A549 treated with ZK216348 at 1 μM for 4 hours (cell line): Measurements from ENCODE around the gene RAD9A. TPM values are rescaled to one million over a fixed set of nuclear protein-coding genes. Genes with fewer than 3 reads are reported as not detected.

Source experiments
- total RNA-seq: library from RNA; stranded (reverse); fragments of 200-300 nt; extraction: Qiagen RNA extraction; gene quantifications from 5 replicates; pipeline ENCODE4 v1.2.3, GENCODE V29; 2022; ENCODE audit warnings: low read depth

RAD9A gene
- 19.5 to 36.8 TPM (median 32.0 TPM) in 5 replicates for total RNA-seq

DNA sequence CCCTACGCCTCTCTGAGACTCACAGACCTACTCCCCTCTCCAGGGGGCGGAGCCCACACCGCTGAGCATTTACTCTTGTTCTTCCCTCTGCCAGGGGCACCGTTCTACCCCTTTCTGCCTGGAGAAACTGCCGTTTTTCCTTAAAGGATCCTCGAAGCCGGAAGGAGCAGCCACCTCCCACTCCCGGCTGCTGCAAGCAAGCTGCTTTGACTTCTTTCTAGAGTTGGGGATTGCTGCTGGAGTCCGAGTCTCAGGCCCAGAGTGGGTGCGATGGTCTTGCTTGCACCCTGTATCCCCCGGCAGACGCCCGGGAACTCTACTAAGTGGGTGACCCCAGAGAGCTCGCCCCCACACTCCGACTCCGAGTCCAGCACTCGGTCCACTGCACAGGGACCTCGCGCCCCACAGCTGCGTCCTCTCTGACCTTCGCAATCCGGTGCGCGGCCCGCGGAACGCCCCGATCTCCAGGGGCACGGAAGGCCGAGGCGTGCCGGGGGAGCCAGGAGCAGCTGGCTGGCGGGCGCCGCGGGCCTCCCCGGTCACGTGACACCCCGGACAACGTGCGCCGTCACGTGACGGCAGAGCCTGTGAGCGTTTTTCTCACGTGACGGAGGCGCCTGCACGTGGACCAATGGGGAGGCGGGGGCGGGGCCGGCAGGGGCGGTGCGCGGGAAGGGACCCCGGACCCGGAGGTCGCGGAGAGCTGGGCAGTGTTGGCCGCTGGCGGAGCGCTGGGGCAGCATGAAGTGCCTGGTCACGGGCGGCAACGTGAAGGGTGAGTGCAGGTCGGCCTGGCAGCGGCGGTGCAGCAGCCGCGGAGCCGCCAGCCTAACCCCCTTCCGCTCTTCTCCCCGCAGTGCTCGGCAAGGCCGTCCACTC is at the start of gene RAD9A:
RAD9A (plus strand) TSS at position 683 of the 879 bp plus-strand sequence; CDS start at position 742, 59 bp downstream.

DNA sequence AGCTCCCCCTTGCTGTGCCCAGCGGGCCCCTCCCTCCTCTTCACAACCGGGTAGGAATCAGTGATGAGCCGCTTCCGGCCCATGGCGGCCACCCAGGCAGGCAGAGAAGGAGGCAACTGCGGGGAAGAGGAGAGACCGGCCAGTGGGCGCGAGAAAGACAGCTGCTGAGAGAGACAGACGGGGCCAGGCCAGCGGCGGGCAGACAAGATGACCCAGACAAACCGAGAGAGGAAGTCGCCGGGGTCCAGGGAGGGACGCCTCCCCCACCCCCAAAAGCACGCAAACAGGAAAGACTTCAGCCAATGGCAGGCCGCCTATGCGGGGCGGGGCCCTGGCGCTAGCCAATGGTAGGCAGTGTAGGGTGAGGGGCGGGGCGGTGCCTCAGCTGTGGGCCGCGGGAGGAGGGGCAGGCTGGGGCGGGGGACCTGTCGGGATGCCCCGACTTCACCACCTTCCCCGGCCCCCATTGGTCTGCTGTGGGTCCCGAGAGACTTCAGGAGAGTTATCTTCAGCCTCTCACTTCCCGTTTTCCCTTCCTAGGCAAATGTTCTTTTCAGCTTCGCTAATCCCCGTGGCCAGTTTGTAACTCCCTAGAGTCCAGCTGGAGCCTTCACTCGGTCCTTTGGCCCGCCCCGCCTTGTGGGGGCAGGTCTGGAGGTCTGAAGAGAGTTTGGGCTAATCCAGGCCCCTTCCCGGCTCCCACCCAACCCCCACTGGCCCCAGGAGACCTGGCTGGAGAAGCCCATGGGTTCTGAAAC is 38.3 kb upstream of the RAD9A start, which contains the start of gene POLD4:
POLD4 (minus strand) TSS at position 230 of the 758 bp plus-strand sequence; CDS start at position 83, 147 bp downstream.

DNA sequence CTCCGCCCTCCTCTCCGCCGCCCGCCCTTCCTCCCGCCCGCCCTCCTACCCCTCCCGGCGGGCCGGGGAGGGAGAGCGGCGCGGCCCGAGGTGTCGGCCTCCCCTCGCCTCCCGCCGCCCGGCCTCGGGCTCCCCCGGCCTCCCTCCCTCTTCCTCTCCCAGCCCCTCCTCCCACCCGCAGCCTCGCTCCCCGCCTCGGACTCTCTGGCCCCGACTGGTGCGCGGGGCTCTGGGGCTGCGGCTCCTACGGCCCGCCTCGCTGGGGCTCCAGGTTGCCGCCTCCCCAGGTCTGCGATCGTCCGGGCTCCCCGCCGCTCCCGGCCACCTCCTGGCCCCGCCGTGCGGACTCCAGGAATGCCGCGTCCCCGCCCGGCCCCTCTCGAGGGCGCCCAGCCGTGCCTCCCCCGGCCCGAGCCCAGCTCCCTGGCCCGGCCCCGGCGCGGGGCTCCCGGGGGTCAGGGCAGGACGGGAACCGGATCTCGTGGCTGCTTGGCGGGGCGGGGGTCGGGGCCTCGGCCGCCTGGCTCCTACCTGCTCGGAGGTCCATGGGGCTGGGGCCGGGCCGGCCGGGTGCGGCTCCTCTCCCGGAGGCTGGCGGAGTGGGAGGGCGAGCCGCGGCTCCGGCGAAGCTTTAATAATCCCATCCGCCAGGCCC is 18.7 kb upstream of the RAD9A start, which contains the start of gene CLCF1:
CLCF1 (minus strand) TSS at position 606 of the 655 bp plus-strand sequence; CDS start at position 547, 59 bp downstream.

DNA sequence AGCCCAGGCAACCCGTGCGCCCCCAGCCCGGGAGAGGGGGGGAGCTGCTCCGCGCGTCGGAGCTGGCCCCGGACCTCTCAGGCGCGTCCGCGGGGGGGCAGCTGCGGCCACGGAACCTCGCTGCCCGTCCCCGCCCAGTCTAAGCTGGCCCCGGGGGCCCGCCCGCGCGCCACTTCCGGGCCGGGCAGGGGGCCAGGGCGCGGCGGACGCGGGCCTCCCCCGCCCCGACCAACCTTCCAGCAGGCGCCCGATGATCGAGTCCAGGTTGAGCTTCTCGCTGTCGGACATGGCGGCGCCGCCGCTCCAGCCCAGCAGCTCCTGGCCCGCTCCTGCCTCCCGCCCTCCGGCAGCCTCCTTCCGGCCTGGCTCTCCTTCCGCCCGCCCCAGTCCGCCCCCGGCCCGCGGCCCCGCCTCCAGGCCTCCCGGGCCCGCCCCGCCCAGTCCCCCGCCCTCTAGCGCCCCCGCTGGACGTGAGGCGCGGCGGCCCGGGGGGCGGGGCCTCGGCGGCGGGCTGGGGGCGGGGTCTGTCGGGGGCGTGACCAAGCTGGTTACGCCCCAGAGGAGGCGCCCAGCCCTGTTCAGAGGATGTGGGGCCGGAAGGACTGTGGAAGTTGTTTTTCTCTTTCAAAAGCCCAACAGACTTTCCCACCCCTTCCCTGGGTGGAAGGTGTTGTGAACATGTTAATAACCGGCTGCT is 9.9 kb downstream of the RAD9A start, which contains the start of gene PPP1CA:
PPP1CA (minus strand) TSS at position 364 of the 697 bp plus-strand sequence; CDS start at position 288, 76 bp downstream.

DNA sequence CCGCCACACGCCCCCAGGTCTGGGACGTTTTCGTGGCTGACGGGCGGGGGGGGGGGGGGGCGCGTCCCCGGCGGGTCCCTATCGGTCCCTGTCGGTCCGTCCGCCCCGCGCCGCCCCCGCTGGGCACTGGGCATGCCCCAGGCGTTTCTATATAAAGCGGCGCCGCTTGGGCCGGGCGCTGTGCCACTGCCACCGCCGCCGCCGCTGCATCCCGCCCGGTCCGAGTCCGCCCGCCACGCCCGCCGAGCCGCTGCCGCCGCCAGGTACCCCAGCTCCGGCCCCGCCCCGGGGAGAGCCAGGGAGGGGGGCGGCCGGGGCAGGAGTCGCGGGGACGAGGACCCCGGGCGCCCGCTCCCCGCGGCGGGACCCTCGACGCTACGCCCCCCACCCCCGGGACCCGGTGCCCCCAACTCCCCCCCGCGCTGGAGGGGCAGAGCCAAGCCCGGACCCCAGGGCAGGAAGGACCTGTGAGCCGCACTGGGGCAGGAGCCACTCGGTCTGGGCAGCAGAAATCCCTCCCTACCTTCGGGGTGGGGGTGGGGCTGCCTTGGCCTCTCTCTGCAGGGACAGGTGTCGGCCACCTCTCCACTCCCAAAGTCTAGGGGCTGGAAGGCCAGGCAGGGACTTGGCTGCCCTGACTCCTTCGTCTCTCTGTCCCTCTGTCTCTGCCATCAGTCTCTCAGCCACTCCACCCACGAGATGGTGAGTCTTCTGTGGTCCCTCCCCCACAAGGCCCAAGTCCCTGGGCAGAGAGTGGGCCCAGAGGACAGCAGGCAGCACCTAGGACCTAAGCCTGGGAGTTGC is 23.9 kb downstream of the RAD9A start, which contains the start of gene CARNS1:
CARNS1 (plus strand) TSS at position 178 of the 804 bp plus-strand sequence; CDS start at position 700, 522 bp downstream.

DNA sequence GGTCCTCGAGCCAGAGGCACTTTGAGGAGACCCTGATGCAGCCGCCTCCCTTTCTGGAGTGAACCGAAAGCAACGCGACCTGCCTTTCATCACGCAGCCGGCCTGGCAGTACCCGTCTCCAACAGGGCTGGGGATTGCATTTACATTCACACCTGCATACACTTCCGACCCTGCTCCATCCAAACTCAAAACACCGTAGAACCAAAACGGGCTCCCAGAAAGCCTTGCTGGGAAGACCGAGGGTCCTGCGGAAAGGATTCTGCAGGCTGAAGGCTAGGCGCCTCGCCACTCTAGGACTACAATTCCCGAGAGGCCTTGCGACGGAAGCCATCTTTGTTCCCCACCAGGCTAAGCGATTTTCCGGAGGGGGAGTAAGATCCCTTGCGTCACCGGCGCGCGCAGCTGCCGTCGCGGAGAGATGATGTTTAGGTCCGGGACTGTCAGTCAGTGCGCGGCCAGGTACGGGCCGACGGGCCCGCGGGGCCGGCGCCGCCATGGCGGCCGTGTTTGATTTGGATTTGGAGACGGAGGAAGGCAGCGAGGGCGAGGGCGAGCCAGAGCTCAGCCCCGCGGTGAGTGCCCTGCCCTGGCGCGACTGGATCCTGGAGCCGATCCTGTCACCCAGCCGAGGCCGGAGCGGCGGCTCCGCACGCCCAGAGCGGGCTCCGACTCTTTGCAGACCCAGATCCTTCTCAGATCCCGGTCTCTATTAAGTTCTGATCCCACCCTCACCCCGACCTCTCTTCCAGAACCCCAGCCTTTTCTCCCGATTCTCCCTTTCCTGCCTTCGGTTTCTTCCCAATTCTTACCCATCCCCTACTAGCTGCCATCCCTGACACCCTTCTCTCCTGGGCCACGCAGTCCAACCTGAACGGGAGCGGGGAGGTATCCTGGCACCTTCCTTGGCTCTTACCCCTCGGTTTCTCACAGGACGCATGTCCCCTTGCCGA is 36.5 kb downstream of the RAD9A start, which contains the start of gene RPS6KB2:
RPS6KB2 (plus strand) TSS at position 443 of the 950 bp plus-strand sequence; CDS start at position 495, 52 bp downstream.

DNA sequence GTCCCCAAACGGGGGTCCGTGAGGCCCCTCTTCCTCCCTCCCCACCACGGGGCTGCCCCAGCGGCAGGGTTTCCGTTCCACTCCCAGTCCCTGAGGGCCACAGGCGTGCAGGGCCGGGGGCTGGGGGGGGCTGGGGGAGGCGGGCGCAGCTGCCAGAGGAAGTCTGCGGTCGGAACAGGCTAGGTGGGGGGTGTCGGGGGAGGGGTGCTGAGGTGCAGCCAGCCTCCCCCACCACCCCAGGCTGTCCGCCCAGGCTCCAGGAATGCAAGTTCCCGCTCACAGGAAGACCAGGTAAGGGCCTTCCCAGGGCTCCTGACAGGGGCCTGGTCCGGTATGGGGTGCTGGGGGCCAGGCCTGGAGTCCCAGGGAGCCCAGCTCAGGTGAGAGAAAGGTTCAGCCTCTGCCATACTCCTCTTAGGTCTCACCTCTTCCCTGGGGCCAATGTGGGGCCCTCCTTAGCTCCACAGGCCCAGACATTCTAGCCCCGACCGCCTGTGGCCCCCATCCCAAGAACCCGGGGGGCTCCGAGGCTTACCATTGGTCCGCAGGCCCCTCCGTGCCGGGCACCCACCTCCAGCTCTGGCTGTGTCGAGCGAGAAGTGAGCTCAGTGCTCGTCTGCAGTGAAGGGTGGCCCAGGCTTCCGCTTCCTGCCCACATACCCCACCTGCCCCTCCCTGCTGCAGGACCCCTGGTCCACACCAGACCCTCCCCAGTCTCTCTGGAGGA is 45.5 kb downstream of the RAD9A start, which contains the start of gene PTPRCAP:
PTPRCAP (minus strand) TSS at position 601 of the 727 bp plus-strand sequence; CDS start at position 538, 63 bp downstream.

Other genes starting within 250 kb of the RAD9A start
- 24.2 to 47.0 TPM (median 42.2 TPM) in 5 replicates for gene GRK2, start 125.5 kb upstream of the RAD9A start, total RNA-seq
- gene ANKRD13D, start 102.7 kb upstream of the RAD9A start, total RNA-seq = 16.2 to 30.1 TPM (median 24.8 TPM) in 5 replicates
- gene SSH3, start 88.5 kb upstream of the RAD9A start, total RNA-seq = 18.7 to 29.1 TPM (median 27.1 TPM) in 5 replicates
- gene POLD4, start 38.4 kb upstream of the RAD9A start, total RNA-seq = 178 to 259 TPM (median 241 TPM) in 5 replicates
- 31.1 to 50.6 TPM (median 43.0 TPM) in 5 replicates for gene CLCF1, start 18.4 kb upstream of the RAD9A start, total RNA-seq
- 240 to 296 TPM (median 291 TPM) in 5 replicates for gene PPP1CA, start 9.9 kb downstream of the RAD9A start, total RNA-seq
- gene TBC1D10C, start 12.1 kb downstream of the RAD9A start, total RNA-seq = 0.04 to 0.21 TPM (median 0.15 TPM) in 3 of 5 replicates, not detected in the others
- 0.08 to 0.21 TPM (median 0.14 TPM) in 5 replicates for gene CARNS1, start 23.7 kb downstream of the RAD9A start, total RNA-seq
- 33.7 to 50.6 TPM (median 48.8 TPM) in 5 replicates for gene RPS6KB2, start 36.5 kb downstream of the RAD9A start, total RNA-seq
- 0.22 to 0.62 TPM in 2 of 5 replicates, not detected in the others for gene PTPRCAP, start 45.7 kb downstream of the RAD9A start, total RNA-seq
- gene CORO1B, start 51.5 kb downstream of the RAD9A start, total RNA-seq = 38.0 to 67.3 TPM (median 57.2 TPM) in 5 replicates
- 0.13 TPM in 1 of 5 replicates, not detected in the others for gene GPR152, start 60.7 kb downstream of the RAD9A start, total RNA-seq
- not detected in 5 replicates for gene CABP4, start 63.4 kb downstream of the RAD9A start, total RNA-seq
- gene TMEM134, start 77.3 kb downstream of the RAD9A start, total RNA-seq = 36.4 to 70.3 TPM (median 62.1 TPM) in 5 replicates
- 43.6 to 48.9 TPM (median 48.0 TPM) in 5 replicates for gene AIP, start 91.0 kb downstream of the RAD9A start, total RNA-seq
- 34.1 to 60.5 TPM (median 47.3 TPM) in 5 replicates for gene PITPNM1, start 113.4 kb downstream of the RAD9A start, total RNA-seq
- 50.3 to 95.2 TPM (median 85.4 TPM) in 5 replicates for gene CDK2AP2, start 116.2 kb downstream of the RAD9A start, total RNA-seq
- gene CABP2, start 131.5 kb downstream of the RAD9A start, total RNA-seq = not detected in 5 replicates
- gene GSTP1, start 191.8 kb downstream of the RAD9A start, total RNA-seq = 1,131 to 1,719 TPM (median 1,604 TPM) in 5 replicates
- 128 to 159 TPM (median 152 TPM) in 5 replicates for gene NDUFV1, start 214.9 kb downstream of the RAD9A start, total RNA-seq
- 6.4 to 15.4 TPM (median 13.7 TPM) in 5 replicates for gene NUDT8, start 238.0 kb downstream of the RAD9A start, total RNA-seq
- not detected in 5 replicates for gene TBX10, start 247.8 kb downstream of the RAD9A start, total RNA-seq